GM10266 (cell line): ENCODE measurements around the gene NME3.

Source experiments
- DNase-seq: peaks from one replicate; pipeline ENCODE4 v3.0.0; 2012; ENCODE audit errors: extremely low spot score
- TF ChIP-seq, protein P1 (sequence below): IDR thresholded peaks from 2 replicates; pipeline ENCODE4 v1.5.1; 2012; ENCODE audit warnings: mild to moderate bottlenecking, low read depth; ENCODE audit not compliant: control insufficient read depth, insufficient read depth; ENCODE audit errors: missing control alignments

NME3 gene

DNA sequence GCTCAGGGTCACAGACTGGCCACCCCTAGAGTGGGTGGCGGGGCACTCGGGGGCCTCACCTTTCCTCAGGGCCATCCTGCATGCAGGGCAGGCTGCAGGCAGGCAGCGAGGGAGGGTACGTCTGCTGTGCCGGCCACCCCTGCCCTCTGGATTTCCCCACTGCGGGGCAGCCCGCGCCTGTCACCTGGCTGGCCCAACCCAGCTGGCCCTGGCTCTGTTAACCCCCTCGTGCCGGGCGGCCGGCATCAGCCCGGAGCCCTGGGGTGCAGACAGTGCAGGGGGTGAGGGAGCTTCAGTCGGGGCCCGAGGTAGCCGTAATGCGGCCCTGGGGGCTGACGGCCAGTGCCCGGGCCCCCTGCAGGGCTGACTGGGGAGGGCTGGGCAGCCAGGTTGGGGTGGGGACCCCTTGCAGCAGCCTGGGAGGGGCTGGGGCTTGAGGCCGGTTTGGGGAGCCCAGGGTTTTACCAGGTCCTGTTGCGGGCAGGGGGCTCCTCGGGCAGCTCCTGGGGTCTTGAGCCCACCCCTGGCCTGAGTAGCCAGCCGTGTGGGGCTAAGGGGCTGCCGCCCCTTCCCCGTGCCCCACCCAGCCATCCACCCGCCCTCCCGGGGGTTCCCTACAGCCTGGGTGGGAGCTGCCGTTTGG lies 22.4 kb upstream of the NME3 start, which contains the start of gene IGFALS:
Gene IGFALS (minus strand): TSS at position 128 of the 643 bp plus-strand sequence. CDS start 53 bp downstream, at position 75.
- TF ChIP-seq, protein P1, sequence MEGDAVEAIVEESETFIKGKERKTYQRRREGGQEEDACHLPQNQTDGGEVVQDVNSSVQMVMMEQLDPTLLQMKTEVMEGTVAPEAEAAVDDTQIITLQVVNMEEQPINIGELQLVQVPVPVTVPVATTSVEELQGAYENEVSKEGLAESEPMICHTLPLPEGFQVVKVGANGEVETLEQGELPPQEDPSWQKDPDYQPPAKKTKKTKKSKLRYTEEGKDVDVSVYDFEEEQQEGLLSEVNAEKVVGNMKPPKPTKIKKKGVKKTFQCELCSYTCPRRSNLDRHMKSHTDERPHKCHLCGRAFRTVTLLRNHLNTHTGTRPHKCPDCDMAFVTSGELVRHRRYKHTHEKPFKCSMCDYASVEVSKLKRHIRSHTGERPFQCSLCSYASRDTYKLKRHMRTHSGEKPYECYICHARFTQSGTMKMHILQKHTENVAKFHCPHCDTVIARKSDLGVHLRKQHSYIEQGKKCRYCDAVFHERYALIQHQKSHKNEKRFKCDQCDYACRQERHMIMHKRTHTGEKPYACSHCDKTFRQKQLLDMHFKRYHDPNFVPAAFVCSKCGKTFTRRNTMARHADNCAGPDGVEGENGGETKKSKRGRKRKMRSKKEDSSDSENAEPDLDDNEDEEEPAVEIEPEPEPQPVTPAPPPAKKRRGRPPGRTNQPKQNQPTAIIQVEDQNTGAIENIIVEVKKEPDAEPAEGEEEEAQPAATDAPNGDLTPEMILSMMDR = no peak
- DNase-seq = no peak

- TF ChIP-seq, protein P1 = no peak
- no peak for DNase-seq
These were observed 21.7 kb upstream of the NME3 start for GRCh38 chr16:1792836-1793577.

GRCh38 chr16:1791943-1792812 lies 20.8 kb upstream of the NME3 start:
- DNase-seq = no peak
- TF ChIP-seq, protein P1 = no peak

DNA sequence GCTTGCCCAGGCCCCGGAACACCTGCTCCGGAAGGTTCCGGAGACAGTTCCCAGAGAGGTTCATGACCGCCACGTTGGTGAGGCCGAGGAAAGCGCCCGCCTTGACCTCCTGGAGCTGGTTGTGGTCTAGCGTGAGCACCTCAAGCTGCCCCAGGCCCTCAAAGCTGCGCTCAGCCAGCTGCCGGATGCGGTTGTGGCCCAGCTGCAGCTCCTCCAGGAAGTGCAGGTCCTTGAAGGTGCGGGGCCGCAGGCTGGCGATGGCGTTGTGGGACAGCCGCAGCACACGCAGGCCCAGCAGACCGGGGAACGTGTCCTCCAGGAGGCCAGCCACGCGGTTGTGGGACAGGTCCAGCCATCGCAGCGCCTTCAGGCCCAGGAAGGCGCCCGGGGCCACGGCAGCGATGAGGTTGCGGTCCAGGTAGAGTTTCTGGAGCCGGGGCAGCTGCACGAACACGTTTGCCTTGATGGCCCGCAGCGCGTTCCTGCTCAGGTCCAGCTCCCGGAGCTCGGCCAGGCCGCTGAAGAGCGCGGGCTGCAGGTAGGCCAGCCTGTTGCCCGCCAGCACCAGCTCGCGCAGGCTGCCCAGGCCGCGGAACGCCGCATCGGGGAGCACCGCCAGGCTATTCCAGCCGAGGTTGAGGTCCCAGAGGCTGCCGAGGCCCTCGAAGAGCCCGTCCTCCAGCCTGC lies 20.1 kb upstream of the NME3 start:
- no peak for DNase-seq

GRCh38 chr16:1790611-1791255 lies 19.4 kb upstream of the NME3 start:
- TF ChIP-seq, protein P1 = no peak
- DNase-seq = no peak

More for the DNA sequence above, 20.1 kb upstream of the NME3 start:
- TF ChIP-seq, protein P1 = no peak

DNA sequence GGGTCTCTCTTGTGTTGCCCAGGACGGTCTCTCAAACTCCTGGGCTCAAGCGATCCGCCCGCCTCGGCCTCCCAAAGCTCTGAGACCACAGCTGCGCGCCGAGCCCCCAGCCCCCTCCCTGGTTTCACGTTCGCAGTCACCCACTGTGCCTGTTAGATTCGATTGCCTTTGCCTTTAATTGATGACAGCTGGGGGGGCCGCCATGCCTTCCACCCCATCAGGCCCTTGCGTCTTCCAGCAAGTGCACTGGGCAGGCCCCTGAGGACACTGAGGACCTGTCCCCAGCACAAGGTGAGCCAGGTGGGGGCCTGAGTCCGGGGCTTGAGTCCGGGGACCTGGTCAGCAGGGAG lies 18.9 kb upstream of the NME3 start:
- TF ChIP-seq, protein P1 = no peak
- no peak for DNase-seq
